KOPT-K1 (cell line): ENCODE results near the gene SFSWAP.
"Not testable (repeated sequence)": the region's sequence is repeated elsewhere in the genome, so short reads cannot be mapped to it uniquely, and the experiment has no call there.

Experiments
- H3K27ac ChIP-seq: fragments of 200-600 bp; sonication (generic); 2 replicates; pipeline ENCODE4 v1.5.1; 2016; ENCODE audit warnings: antibody characterized with exemption, mild to moderate bottlenecking, low read depth, low read length; ENCODE audit not compliant: poor library complexity, severe bottlenecking
- H3K36me3 ChIP-seq: fragments of 200-600 bp; sonication (generic); 2 replicates; pipeline ENCODE4 v1.5.1; 2017; ENCODE audit warnings: antibody characterized with exemption, mild to moderate bottlenecking, low read length, moderate library complexity; ENCODE audit not compliant: insufficient read depth
- H3K9me3 ChIP-seq: fragments of 200-600 bp; sonication (generic); 2 replicates; pipeline ENCODE4 v1.5.1; 2017; ENCODE audit warnings: antibody characterized with exemption, low read length, mild to moderate bottlenecking; ENCODE audit not compliant: insufficient read depth, poor library complexity, severe bottlenecking

Gene SFSWAP

DNA sequence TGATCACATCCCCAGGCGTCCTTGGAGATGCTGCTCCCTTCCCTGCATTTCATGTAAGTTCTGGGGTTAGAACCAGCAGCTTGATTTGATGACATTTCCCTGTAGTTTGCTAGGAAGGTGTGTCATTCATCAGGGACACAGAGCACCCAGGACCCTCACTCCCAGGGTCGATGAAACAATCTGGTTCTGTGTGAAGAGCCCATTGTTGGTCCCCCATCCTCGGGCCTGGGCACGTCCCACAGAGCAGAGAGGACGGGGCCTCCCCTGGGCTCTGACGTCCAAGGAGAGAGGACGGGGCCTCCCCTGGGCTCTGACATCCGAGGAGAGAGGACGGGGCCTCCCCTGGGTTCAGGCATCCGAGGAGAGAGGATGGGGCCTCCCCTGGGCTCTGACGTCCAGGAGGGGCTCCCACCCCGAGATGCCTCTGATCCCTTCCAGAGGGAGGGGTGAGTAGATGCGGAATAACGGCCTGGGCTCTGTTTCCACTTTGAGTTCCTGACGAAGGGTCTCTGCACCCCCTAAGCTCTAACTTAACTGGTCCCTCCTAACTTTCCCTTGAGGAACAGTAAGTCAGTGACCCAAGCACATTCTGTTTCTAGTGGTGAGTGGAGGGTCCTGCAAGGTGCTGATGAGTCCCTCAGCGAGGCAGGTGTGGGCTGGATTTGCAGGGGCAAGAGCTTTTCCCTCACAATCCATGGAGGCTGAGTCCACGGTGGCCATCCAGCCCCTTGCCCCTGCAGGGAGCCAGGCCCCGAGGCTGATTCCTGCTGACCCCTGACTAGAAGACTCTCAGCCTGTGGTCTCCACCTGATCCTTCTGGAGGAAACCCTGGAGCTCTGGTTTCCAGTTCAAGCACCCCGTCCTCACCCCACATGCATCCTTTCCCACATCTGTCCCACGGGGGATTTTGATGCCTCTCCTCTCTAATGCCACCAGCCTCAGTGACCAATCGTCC is 35.5 kb upstream of the SFSWAP start:
- no peaks in the 10 kb centered on the region for H3K36me3 ChIP-seq
- no peak overlapping the region for H3K27ac ChIP-seq
- no peaks in the 10 kb centered on the region for H3K9me3 ChIP-seq

DNA sequence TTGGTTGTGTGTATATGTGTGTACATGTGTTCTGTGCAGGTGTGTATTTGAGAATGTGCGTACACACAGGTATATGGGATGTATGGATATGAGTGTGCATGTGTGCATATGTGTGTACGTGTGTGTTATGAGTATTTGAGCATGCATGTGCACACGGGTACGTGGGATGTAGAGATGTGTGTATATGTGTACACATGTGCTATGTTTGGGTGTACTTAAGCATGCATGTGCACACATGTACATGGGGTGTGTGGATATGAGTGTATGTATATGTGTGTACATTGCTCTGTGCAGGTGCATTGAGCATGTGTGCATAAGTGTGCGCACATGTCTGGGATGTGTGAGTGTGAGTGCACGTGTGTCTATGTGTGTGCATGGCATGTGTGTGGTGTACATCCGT is 34.3 kb upstream of the SFSWAP start:
- no peaks in the 10 kb centered on the region for H3K36me3 ChIP-seq
- no peaks in the 10 kb centered on the region for H3K9me3 ChIP-seq
- no peak overlapping the region for H3K27ac ChIP-seq

DNA sequence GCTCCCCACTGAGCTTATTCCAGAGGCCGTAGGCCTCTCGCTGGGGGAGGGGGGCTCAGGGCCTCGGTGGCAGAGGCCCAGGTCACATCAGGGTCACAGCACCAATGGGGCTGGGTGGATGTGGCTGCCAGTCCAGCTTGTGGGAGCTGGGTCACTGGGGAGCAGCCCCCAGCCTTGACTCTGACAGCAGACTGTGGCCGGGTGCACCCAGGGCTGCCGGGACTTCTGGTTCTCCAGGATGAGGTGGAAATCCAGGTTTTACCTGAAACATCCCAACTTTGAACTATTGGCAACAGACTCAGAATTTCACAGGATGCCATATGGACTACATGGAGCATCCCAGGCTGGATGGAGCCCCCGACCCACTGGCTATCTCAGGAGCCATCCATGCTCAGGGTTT is 33.8 kb upstream of the SFSWAP start:
- H3K27ac ChIP-seq, H3K36me3 ChIP-seq, H3K9me3 ChIP-seq: not testable (repeated sequence)

DNA sequence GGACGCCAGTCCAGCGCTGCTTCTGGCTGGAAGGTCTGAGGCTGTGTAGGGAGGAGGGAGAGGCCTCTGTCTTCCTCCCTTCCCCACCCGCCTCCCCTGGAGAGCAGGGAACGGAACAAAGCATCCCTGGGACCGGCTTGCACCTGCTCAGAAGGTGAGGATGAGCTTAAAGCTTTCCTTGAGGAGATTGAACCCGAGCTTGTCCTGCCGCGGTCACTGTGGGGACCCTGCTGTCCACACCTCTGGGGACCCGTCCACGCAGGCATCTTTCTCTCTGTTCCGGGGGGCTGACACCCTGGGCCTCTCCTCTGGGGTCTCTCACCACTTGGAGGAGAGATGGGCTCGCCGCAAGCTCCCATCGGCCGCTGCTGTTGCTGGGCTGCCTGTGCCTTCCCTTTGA is 33.2 kb upstream of the SFSWAP start:
- no peaks in the 10 kb centered on the region for H3K36me3 ChIP-seq
- H3K27ac ChIP-seq, result no peak overlapping the region
- H3K9me3 ChIP-seq, result no peaks in the 10 kb centered on the region

DNA sequence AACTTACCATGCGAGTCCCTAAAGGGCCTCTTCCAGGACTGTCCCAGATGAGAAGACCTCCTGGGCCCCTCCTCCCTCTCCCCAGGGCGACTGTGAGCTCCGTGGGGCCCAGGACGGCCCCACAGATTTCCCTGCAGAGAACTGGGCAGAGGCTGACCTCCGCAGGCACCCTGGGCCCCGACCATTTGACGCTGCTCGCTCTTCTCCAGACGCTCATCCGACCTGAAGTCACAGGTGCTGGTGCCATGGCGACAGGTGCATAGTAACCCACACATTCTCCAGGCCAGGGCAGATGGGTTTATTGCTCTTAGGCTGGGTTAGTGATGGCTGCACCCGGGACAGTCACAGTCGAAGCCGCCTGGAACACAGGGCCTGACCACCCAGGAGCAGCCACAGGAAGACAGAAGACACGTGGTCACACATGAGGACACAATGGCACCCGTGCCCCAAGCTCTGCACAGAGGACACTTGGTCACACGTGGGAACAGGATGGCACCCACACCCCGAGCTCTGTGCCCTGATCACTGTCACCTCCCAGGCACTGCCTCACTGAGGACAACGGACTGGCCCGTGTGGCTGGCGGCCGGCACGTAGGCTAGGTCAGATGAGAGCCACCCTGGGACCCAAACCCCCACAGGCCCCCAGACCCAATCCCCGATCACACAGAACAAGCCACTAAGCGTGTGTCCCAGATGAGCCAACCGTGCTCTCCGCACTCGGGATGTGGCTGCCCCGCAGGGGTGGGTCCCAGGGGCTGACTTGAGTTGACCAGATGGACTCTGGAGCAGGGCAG is 32.3 kb upstream of the SFSWAP start:
- H3K36me3 ChIP-seq, H3K27ac ChIP-seq, H3K9me3 ChIP-seq: not testable (repeated sequence)

DNA sequence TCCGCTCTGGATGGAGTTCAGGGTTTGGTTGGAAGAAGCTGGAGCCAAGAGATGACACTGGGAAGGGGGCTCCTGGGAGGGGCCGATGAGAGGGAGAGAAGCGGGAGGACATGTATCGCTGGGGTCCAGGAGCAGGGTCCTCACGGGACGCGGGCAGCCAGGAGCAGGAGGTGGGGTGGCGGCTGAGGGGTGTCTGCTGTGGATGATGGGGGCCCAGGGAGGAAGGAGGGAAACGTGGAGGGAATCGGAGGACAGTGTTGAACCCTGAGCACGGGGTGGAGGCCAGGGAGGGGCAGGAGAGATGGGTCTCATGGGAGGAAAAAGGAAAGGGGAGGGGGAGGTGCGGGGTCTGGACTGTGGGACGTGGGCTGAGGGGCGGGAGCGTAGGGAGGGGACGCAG is 31.7 kb upstream of the SFSWAP start:
- not testable (repeated sequence) for H3K27ac ChIP-seq, H3K36me3 ChIP-seq, H3K9me3 ChIP-seq

DNA sequence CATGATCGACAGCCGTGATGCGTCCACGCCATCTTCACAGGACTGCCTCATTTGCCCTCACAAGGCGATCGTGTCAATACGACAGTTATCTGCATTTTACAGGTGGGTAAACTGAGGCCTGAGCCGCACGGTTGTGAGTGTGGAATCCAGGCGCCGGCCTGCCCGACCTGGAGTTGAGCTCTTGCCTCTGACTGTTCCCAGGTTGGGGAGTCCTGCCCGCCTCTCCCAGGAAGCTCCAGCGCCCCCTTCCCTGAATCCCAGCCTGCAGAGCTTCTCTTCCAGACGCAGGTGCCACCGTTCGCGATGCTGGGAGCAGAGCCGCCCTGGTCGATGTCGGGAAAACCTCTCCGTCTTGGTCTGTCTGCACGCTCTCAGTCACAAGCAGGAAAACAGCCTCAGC is 31.1 kb upstream of the SFSWAP start:
- H3K27ac ChIP-seq, H3K9me3 ChIP-seq, H3K36me3 ChIP-seq: not testable (repeated sequence)

DNA sequence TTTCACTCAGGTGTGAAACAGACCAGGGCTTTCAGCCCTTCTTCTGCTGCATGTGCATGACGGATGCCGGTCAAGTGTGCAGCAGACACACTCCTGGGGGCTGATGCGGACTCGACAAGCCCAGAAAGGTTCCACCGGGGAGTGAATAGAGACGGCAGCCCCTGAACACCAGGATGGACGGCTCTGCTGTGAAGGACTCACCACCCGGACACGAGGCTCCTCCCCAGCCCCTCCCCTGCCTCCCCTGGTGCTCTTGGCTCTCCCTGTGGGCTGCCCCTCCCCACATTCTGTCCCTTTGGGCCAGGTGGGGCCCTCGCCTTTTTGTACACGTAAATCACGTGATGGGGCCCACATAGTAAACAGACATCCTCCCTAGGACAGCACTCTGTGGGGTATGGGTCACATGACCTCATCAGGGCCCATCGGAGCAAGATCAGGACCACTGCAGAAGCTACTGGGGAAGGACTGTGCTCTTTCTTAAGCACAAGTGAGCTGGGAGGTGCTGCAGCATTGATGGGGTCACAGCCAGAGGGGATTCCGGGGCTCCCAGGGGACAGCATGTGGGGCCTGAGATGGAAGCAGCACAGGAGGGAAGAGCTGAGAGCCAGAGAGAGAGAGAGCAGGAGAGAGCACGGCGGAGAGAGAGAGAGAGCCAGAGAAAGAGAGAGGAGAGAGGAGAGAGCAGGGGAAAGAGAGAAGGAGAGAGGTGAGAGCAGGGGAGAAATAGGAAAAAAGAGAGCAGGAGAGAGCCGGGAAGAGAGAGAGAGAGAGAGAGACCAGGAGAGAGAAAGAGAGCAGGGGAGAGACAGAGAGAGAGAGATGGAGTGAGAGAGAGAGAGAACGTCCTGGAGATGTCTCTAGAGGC is 30.3 kb upstream of the SFSWAP start:
- H3K9me3 ChIP-seq, H3K36me3 ChIP-seq, H3K27ac ChIP-seq: not testable (repeated sequence)

DNA sequence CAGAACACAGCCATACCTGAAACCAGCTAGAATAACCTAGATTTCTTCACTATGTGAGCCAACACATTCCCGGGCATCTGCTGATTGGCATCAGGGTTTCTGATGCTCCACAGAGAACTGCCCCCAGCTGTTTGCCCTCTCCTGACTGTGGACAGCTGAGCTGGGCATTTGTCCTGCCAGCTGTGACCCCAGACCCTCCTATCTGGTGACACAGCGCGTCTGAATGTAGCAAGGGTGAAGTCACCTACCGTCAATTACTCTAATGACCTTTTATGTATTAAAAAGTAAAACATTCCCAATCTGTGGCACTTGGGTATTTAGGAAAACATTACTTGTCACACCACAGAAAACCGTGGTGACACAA is 29.7 kb upstream of the SFSWAP start:
- Histone ChIP-seq H3K36me3 (no peaks in the 10 kb centered on the region), H3K9me3 (no peaks in the 10 kb centered on the region), H3K27ac (no peak overlapping the region)

DNA sequence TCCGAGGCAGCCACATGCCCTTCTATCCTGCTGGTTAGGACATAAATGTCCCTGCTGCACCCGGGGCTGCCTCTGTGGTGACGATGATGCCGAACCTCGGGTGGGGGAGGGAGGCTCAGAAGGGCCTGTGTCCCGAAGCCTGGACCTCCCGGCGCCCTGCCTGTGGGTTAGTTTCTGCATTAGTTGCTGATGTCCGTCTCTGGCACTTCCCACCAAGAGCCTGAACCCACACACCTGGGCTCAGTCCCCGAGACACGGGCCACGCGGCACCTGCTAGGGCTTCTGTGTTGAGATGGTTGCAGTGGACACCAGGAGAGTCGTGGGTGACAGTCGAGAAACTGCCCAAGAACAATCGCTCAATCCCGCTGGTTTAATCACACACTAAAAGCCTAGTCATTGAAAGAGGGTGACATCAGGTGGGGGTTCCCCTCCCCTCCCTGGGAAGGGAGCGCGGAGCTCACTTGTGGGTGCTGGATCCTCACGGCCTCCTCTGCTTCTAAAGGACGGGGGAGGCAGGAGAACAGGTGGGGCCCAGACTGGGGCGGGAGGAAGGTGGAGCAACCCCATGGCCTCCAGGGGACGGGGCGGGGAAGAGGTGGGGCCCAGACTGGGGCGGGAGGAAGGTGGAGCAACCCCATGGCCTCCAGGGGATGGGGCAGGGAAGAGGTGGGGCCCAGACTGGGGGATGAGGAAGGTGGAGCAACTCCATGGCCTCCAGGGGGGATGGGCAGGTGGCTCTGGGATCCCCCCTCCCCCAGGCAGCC is 29.0 kb upstream of the SFSWAP start:
- not testable (repeated sequence) for H3K9me3 ChIP-seq

DNA sequence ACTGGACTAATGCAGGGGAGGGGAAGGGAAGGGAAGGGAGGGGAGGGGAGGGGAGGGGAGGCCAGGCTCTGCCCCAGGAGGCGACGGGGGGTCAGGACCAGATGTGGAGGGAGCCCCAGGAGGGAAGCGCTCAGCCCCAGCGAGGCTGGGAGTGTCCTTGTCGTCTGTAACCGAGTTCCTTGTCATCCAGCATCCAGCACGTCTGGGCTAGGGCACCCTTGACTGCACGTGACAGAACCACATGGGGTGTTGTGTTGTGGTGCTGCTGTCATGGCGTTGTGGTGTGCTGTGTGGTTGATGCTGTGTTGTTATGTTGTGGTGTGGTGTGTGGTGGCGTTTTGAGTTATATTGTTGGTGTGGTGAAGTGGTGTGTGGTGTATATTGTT is 28.4 kb upstream of the SFSWAP start:
- Histone ChIP-seq H3K36me3 (no peaks in the 10 kb centered on the region), H3K9me3 (no peaks in the 10 kb centered on the region), H3K27ac (no peak overlapping the region)

More for the DNA sequence above, 29.0 kb upstream of the SFSWAP start:
- not testable (repeated sequence) for H3K27ac ChIP-seq, H3K36me3 ChIP-seq

DNA sequence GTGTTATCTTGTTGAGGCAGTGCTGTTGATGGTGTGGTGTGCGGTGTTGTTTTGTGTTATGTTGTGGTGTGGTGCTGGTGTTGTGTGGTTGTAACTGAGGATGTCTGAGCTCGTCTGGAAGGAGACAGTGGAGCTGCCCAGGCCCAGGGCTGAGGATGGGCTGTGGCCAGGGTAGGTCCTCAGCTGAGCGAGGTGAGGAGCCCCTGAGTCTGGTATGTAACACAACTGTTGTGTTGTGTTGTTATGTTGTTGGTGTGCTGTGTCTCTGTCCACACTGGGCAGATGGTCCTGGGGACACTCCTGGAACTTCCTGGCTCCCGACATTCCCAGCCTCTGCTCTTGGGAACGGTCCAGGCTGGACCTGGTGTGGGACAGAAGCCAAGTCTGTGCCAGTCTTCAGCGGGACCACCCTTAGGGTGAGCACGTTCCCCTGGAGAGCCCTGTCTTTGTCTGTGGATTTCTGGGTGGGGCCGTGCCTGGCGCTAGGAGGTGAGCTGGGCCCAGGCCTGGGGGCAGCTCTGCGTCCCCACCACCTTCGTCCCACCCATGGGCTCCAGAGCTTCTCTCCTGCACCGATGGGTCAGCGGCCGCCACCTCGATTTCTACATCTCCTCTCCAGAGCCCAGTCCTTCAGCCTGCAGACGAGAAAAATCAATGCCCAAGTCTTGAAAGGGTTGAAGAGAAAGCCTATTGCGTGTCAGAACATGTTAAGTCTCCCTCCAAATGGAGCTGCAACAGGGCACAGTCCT is 27.4 kb upstream of the SFSWAP start:
- Histone ChIP-seq H3K36me3 (no peaks in the 10 kb centered on the region), H3K9me3 (peaks cover 4% of the 10 kb centered on the region), H3K27ac (no peak overlapping the region)

DNA sequence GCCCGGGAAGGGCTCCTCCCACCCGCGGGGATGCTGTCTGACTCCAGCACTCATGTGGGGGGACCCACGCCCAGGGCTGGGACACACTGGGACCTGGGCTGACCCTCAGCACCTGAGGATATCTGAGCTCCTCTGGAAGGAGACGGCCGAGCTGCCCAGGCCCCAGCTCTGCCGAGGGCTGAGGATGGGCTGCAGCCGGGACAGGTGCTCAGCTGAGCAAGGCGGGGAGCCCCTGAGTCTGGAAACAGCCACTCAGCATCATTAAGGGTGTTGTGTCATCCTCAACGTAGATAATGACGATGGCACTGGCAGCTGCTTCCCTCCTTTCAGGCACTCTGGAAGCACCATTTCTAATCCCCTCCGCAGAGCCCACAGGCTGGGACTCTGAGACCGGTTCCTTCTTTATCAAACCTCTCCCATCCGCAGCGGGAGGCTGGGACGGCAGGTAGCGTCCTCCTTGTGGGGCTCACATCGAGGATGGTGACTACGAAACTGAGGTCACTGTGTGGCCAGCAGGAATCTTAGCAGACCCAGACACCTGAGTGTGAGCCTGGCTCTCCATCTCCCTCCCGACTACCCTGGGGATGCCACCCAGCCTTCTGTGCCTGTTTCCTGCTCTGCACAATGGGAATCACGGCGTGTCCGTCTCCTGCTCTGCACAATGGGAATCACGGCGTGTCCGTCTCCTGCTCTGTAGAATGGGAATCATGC is 26.7 kb upstream of the SFSWAP start:
- H3K36me3 ChIP-seq, result no peaks in the 10 kb centered on the region
- no peak overlapping the region for H3K27ac ChIP-seq

More for the DNA sequence above, 26.7 kb upstream of the SFSWAP start:
- peaks cover 11% of the 10 kb centered on the region for H3K9me3 ChIP-seq
